Measurements from ENCODE around the gene MT3. TPM values are rescaled to one million over a fixed set of nuclear protein-coding genes. Genes with fewer than 3 reads are reported as not detected.

Gene MT3
- polyA plus RNA-seq, 1 of the 3 experiments (the other 2 are of a cell fraction) = 0.43 TPM

GRCh38 chr16:56554441-56554840 lies 34.9 kb upstream of the MT3 start:
- Histone ChIP-seq H3K4me1 (ENCODE audit: control insufficient read depth in 1 of 2, insufficient read depth in 2 of 2, low read depth in 1 of 2, low read length in 1 of 2) (peaks cover 5 to 6% of the 10 kb centered on the region in 2 experiments; a peak in 3 of 4 replicates), H3K4me3 (ENCODE audit: low read depth in 2 of 2, low read length in 1 of 2) (no peak overlapping the region), H3F3A (replicated peaks; ENCODE audit: insufficient read depth) (peaks cover 3% of the 10 kb centered on the region), H3K4me2 (no peak overlapping the region), H3K27ac (ENCODE audit: low read depth in 2 of 2, low read length in 1 of 2) (no peak overlapping the region), H3K36me3 (replicated peaks in 1 of 2; ENCODE audit: control insufficient read depth in 1 of 2, insufficient read depth in 2 of 2, low read length in 1 of 2) (no peaks in the 10 kb centered on the region), H3K27me3 (ENCODE audit: insufficient read depth) (no peaks in the 10 kb centered on the region), H4K20me1 (ENCODE audit: insufficient read depth) (no peaks in the 10 kb centered on the region), H3K79me2 (ENCODE audit: insufficient read depth) (no peaks in the 10 kb centered on the region), H3K9me2 (no peaks in the 10 kb centered on the region), H3K9me3 (no peaks in the 10 kb centered on the region), H2AFZ (ENCODE audit: low read depth) (no peak overlapping the region), H3K9ac (no peak overlapping the region)
- no peak for DNase-seq
- WGBS (ENCODE audit: low lambda C conversion rate) = 84% methylated on average over 10 of the region's 10 CpGs
- ChIA-PET CTCF (interaction anchor here (1.5 kb wide), 1 partner anchor 12 kb away, joined by 3 read pairs; no protein-coding TSS in a partner anchor), POLR2A (no interaction called here)
- TF ChIP-seq MXI1 (IDR thresholded peaks at IDR 0.05; ENCODE audit: low read depth, low read length) (no peak), TEAD4 (IDR thresholded peaks at IDR 0.05; ENCODE audit: borderline replicate concordance, insufficient read depth) (no peak), MEF2A (IDR thresholded peaks at IDR 0.05; ENCODE audit: borderline replicate concordance, low read depth) (no peak), GABPA (IDR thresholded peaks at IDR 0.05; ENCODE audit: low read depth) (no peak), SMC3 (IDR thresholded peaks at IDR 0.05; ENCODE audit: low read depth, low read length) (no peak), RFX5 (IDR thresholded peaks at IDR 0.05; ENCODE audit: low read length) (no peak)

DNA sequence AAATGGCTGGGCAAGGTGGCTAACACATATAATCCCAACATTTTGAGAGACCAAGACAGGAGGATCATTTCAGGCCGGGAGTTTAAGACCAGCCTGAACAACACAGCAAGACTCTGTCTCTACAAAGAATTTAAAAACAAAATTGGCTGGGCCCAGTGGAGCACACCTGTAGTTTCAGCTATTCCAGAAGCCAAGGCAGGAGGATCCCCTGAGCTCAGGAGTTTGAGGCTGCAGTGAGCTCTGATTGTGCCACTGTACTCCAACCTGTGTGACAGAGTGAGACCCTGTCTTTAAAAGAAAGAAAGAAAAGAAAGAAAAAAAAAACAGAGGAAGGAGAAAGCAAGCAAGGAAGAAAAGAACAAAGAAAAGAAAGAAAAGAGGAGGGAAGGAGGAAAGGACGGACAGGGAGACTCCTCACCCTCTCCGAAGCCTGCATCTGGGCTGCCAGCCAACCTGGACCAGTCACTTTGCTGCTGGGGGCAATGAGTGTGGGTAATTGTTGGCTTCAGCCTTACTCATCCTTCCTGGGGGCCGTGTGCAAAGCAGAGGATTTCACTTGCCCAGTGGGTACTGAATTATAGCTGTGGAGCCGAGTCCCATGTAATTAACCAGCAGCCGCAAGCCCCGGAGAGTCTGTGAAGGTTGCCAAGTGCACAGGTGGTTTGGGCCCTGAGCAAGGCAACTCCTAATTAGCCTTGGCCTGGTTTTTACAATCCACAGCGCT lies 31.1 kb upstream of the MT3 start:
- no peaks in the 10 kb centered on the region for H4K20me1 ChIP-seq (ENCODE audit: insufficient read depth)
- H3K27ac ChIP-seq (ENCODE audit: low read depth in 2 of 2, low read length in 1 of 2) = peak overlapping the region in 1 of 2 experiments; percentile 46; a peak in 2 of 4 replicates
- H3K4me2 ChIP-seq = peak overlapping the region; percentile 69
- H3K9me3 ChIP-seq = no peaks in the 10 kb centered on the region
- peak overlapping the region in 1 of 2 experiments; percentile 41; a peak in 1 of 4 replicates for H3K4me3 ChIP-seq (ENCODE audit: low read depth in 2 of 2, low read length in 1 of 2)
- no peaks in the 10 kb centered on the region for H3K27me3 ChIP-seq (ENCODE audit: insufficient read depth)
- TF ChIP-seq JUND (IDR thresholded peaks at IDR 0.05) (no peak; the same call in 1 of the 2 replicates), POLR2AphosphoS5 (IDR thresholded peaks at IDR 0.05; ENCODE audit: low read depth, low read length) (no peak), YY1 (IDR thresholded peaks at IDR 0.05; ENCODE audit: low read depth) (no peak), FOSL2 (IDR thresholded peaks at IDR 0.05; ENCODE audit: borderline replicate concordance, low read depth) (peak; percentile 89), SIN3A (IDR thresholded peaks at IDR 0.05; ENCODE audit: borderline replicate concordance, low read depth, low read length) (no peak), RCOR1 (IDR thresholded peaks at IDR 0.05; ENCODE audit: low read length) (no peak), GATA2 (CRISPR knock-in tag; IDR thresholded peaks at IDR 0.05) (no peak), EP300 (IDR thresholded peaks at IDR 0.05; ENCODE audit: borderline replicate concordance in 1 of 2, low read depth in 1 of 2, low read length in 1 of 2) (peak in 1 of 2 experiments; percentile 53; a peak in 1 of 4 replicates), MEF2A (IDR thresholded peaks at IDR 0.05; ENCODE audit: borderline replicate concordance, low read depth) (no peak), TCF12 (IDR thresholded peaks at IDR 0.05) (peak; percentile 57), NFIC (IDR thresholded peaks at IDR 0.05; ENCODE audit: borderline replicate concordance) (peak; percentile 96), TAF1 (IDR thresholded peaks at IDR 0.05; ENCODE audit: borderline replicate concordance, low read depth, low read length) (no peak)
- TF ChIP-seq, protein P1, sequence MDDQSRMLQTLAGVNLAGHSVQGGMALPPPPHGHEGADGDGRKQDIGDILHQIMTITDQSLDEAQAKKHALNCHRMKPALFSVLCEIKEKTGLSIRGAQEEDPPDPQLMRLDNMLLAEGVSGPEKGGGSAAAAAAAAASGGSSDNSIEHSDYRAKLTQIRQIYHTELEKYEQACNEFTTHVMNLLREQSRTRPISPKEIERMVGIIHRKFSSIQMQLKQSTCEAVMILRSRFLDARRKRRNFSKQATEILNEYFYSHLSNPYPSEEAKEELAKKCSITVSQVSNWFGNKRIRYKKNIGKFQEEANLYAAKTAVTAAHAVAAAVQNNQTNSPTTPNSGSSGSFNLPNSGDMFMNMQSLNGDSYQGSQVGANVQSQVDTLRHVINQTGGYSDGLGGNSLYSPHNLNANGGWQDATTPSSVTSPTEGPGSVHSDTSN (IDR thresholded peaks at IDR 0.05) = peak; percentile 33
- TF ChIP-seq, protein P2, sequence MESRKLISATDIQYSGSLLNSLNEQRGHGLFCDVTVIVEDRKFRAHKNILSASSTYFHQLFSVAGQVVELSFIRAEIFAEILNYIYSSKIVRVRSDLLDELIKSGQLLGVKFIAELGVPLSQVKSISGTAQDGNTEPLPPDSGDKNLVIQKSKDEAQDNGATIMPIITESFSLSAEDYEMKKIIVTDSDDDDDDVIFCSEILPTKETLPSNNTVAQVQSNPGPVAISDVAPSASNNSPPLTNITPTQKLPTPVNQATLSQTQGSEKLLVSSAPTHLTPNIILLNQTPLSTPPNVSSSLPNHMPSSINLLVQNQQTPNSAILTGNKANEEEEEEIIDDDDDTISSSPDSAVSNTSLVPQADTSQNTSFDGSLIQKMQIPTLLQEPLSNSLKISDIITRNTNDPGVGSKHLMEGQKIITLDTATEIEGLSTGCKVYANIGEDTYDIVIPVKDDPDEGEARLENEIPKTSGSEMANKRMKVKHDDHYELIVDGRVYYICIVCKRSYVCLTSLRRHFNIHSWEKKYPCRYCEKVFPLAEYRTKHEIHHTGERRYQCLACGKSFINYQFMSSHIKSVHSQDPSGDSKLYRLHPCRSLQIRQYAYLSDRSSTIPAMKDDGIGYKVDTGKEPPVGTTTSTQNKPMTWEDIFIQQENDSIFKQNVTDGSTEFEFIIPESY (IDR thresholded peaks at IDR 0.05; ENCODE audit: borderline replicate concordance, low read depth) = no peak
- TF ChIP-seq, protein P3, sequence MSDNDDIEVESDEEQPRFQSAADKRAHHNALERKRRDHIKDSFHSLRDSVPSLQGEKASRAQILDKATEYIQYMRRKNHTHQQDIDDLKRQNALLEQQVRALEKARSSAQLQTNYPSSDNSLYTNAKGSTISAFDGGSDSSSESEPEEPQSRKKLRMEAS (IDR thresholded peaks at IDR 0.05; ENCODE audit: low read depth) = peak; percentile 54; the same call in 1 of the 2 replicates
- TF ChIP-seq, protein P4, sequence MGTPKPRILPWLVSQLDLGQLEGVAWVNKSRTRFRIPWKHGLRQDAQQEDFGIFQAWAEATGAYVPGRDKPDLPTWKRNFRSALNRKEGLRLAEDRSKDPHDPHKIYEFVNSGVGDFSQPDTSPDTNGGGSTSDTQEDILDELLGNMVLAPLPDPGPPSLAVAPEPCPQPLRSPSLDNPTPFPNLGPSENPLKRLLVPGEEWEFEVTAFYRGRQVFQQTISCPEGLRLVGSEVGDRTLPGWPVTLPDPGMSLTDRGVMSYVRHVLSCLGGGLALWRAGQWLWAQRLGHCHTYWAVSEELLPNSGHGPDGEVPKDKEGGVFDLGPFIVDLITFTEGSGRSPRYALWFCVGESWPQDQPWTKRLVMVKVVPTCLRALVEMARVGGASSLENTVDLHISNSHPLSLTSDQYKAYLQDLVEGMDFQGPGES (IDR thresholded peaks at IDR 0.05; ENCODE audit: low read depth, low read length) = no peak
- peak overlapping the region; percentile 76 for H2AFZ ChIP-seq (ENCODE audit: low read depth)
- DNase-seq = peak; percentile 47
- no peaks in the 10 kb centered on the region for H3K9me2 ChIP-seq
- WGBS (ENCODE audit: low lambda C conversion rate) = 33% methylated on average over 4 of the region's 8 CpGs
- no peak overlapping the region for H3K9ac ChIP-seq
- peaks cover 5 to 6% of the 10 kb centered on the region in 2 experiments; a peak in 3 of 4 replicates for H3K4me1 ChIP-seq (ENCODE audit: control insufficient read depth in 1 of 2, insufficient read depth in 2 of 2, low read depth in 1 of 2, low read length in 1 of 2)
- peaks cover 3% of the 10 kb centered on the region for H3F3A ChIP-seq (replicated peaks; ENCODE audit: insufficient read depth)
- CTCF ChIA-PET = interaction anchor here (0.6 to 0.9 kb wide), 3 partner anchors 67 to 1140 kb away, joined by 3 to 4 read pairs (median 3); no protein-coding TSS in a partner anchor
- H3K36me3 ChIP-seq (replicated peaks in 1 of 2; ENCODE audit: control insufficient read depth in 1 of 2, insufficient read depth in 2 of 2, low read length in 1 of 2) = no peaks in the 10 kb centered on the region
- no peaks in the 10 kb centered on the region for H3K79me2 ChIP-seq (ENCODE audit: insufficient read depth)
- POLR2A ChIA-PET = no interaction called here

Measured in SK-N-SH (cell line).